GM21786 (cell line): Measurements from ENCODE around the gene ELMO1.
A peak's percentile ranks its signal among the peaks of the same experiment; 100 is the strongest.

ENCODE experiments used
- ATAC-seq: cut with Tn5 transposase; IDR thresholded peaks from one replicate; pipeline ENCODE4 v1.9.1; 2021; ENCODE audit not compliant: unreplicated experiment

ELMO1 gene

DNA sequence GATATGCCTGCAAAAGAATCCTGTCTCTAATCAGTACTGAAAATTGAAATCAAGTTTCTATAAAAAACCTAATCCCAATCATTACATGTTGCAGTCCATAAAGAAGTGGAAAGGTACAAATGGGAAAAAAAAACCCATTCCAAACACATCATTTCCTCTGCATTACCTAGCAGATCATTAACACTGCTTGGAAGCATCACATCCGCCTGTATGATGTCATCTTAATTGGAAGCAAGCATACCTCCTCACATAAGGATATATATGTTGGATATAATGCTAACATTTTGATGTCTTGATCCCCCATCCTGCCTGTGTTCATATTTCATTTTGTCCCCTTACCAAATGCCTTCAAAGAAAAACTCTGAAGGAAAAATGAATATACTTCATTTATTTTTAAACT lies 483.0 kb downstream of the ELMO1 start:
- no peak for ATAC-seq

DNA sequence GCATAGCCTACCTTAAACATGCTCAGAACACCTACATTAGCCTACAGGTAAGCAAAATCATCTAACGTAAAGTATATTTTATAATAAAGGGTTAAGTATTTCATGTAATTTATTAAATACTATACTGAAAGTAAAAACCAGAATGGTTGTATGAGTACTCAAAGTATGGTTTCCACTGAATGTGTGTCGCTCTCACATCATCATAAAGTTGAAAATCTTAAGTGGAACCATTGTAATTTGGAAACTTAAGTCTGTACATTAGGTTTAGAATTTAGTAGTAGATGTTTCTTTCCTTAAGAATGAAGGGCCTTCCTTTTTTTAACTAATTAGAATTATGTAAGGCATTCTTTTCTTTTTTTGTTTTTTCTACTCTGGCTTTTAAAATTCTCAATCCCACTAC lies 484.4 kb downstream of the ELMO1 start:
- ATAC-seq: no peak

GRCh38 chr7:36962367-36962766 lies 486.3 kb downstream of the ELMO1 start:
- no peak for ATAC-seq

- ATAC-seq: no peak
Measured at GRCh38 chr7:36961693-36962092, 487.0 kb downstream of the ELMO1 start.

GRCh38 chr7:36961097-36961496 lies 487.6 kb downstream of the ELMO1 start:
- no peak for ATAC-seq

DNA sequence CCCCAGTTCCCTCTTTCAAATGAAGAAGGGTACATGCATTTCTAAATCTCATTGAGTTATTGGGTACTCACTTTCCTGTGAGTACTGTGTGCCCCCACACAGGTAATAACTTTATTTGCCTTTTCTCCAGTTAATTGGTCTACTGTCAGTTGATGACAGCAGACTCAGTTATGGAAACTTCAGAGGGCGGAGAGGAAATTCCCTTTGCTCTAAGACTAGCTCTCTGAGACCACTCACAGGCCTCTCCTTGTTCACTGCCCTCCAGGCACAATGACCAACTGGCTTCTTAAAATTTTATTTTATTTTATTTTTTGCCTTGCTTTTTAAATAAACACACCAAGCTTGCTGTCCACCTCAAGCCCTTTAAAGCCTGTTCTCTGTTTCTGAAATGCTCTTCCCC lies 488.6 kb downstream of the ELMO1 start:
- no peak for ATAC-seq

DNA sequence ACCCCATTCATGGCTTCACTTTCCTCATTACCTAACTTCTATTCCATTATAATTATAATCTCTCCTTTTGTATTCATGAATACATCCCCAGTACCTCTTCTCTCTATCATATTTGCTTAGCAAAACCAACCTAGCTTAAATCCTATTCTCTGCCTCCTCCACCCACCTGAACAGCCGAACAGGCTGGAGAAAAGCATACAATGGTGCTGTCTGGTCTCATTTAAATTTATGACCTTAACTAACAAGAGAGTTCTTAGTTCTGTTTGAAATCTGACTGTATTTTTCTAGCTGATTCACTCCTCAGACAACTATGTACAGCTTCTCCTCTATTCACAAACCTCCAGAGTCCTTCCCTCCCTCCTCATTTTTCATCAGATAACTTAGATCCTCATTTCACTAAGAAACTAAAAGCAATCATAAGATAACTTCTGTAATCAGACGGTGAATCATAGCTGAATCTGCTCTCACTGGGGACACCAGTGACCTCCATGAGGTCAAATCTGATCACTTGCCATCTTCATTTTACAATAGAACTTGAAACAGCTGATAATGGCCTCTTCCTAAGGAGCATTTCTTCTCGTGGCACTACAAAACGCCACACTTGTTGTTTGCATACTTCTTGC lies 490.4 kb downstream of the ELMO1 start:
- ATAC-seq: no peak

DNA sequence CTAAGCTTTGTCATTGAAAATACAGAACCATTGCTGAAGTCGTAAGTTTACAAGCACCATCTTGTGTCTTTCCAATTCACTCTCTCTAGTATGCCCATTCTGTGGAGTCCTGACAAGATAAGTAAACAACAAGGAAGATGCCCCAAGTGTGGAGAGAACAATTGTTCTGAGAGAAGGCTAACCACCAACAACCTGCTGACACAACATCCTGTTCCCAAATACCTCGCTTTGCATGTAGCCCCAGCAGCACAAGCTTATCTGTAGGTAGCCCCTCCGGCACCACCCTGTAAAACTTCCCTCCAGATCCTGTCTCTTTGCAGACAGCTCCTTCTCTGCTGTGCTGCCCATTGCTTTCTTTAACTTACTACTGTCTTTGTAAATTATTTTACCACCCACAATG lies 491.0 kb downstream of the ELMO1 start:
- no peak for ATAC-seq

DNA sequence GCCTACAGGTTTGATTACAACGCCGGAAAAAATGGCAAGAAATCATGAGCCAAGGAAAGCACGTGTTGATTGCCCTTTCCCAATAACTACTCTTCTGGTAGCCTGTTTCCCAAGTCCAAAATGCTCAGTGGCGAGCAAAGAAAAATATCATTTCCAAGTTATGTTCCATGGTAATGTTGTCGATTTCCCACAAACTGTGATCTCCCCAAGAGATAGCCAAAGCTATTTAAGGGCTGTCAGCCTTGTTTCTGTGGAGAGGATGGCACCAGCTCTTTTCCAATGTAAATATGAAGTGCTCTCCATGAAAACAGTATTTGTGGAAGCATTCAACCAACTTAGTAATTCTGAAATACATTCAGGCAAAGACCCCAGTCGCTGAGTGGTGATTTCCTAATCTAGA lies 491.9 kb downstream of the ELMO1 start:
- ATAC-seq: no peak

DNA sequence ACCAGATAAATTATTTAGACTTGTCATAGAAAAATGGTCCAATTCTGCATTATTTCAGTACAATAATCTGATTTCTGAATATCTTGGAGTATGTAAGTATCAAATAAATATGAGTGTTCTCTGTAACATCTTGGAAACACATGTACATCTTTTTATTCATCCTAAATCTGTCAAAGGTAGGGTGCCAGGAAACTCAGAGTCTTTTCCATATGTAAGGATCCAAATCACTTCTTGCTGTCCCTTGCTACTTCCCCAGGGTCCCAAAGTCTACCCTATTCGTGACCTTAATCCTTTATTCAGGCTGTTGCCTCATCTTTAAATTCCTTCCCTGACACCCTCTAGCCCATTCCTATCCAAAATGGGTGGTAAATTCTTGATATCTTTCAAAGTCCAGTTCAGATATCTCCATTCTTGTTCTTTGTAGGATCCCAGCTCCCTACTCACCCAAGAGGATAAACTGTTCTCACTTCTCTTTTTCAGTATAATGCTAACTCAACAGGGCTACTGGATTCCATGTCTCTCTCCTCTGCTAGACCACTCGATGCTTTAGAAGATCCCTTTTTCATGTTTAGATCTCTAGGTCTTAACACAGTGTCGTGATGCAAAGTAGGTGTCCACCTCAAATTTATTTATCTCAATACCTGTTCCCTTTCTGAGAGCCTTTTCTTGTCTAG lies 493.1 kb downstream of the ELMO1 start:
- no peak for ATAC-seq

- ATAC-seq: peak; percentile 94
Measured at GRCh38 chr7:36951257-36951697, 497.4 kb downstream of the ELMO1 start.

GRCh38 chr7:36949711-36950600 lies 498.7 kb downstream of the ELMO1 start:
- no peak for ATAC-seq

DNA sequence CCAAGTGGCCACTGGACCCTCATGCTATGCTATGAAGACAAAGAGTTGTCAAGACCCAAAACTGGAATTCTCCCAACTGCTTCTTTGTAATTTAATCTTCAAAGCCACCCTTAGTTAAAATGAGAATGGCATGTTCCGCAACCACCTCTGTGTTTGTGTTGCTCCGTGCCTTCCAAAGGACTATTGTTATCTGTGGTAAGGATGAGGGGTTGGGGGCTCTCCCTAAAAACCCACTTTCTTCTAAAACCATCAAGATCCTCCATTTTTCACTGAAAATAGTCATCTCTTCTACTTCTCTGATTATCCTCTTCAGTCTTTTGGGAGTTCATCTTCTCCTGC lies 502.3 kb downstream of the ELMO1 start:
- ATAC-seq: no peak

DNA sequence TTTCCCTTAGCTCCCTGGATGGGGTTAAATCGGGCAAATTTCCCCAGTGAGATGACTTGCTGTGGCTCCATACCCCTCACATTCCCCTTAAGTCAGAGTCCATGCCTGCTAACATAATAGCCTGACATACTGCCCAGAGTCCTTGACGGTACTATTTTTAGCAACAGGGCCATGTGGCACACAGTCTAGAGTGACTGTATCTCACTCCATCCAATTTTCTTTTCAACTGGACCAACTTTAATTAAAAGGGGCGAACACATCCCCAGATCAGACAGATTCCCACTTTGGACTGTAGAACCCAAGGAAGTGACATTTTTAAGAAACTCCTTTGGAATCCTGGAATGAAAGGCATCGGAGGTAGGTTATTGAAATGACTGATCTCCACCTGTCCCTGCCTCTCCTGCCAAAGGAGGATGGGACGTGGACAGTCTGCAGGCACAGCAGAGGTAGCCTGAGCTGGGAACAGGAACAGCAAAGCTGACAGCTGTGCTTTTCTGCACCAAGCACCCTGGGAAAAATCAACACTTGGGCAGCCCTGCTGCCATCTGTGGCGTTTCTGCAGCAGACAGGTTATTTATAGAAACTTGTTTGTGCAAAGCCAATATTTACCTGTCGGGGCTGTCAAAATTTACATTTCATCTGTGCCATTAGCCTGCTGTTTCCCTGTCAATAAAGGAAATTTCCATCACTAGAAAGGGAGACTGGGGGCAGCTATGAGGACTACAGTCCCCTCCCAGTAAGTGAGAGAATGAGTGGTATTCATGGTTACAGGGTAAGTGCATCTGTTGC lies 502.9 kb downstream of the ELMO1 start:
- ATAC-seq: no peak

DNA sequence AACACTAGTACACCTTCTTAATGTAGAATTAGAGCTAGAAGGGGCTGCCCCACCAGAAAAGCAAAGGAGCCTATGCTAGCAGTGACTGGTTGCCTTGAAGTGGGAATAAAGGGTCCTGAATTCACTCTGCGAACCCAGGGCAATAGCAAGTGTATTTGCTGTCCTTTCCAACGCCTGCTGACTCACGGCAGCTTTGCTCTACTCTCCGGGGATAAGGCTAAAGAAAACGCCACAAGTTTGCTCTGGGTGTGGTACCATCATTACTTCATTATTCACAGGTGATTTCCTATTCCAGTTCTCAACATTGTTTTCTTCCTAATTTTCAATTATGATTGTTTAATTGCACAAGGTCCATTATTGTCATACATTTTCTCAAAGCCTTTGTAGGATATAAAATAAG lies 503.8 kb downstream of the ELMO1 start:
- no peak for ATAC-seq

DNA sequence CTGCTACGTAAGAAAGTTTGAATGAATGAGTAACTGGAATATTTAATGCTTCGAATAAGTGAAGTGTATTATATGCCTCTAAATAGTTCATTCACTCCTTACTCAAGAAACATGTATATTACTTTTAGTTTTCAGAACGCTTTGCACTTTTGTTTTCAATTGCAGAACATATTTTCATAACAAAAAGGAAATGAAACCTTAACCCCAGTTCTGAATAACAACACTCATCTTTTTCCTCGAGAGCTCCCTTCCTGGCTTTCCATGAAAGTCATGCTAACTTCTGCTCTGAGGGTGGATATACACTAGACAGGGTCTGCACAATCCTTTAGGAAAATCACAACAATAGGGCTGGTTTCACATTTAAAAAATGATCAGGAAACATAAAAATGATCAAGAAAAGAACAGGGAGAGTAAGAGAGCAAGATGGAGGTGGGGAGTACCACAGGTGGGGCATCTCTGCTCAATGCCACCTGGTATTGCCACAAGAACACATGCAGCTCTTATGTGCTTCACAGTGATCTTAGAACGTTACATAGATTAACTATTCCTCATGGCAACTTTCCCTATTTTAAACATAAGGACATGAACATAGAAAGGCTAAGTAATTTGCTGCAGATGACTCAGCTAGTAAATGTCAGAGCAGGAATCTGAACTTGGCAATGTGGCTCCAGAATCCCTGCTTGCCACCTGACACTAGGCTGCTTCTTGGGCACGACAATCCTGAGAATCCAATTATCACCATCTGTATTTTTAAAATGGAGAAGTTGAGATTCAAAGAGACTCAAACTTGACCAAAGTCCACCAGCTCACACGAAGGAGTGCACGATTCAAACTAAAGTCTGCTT lies 504.9 kb downstream of the ELMO1 start:
- peak; percentile 73 for ATAC-seq

- ATAC-seq: no peak
Measured at GRCh38 chr7:36942955-36943354, 505.7 kb downstream of the ELMO1 start.

DNA sequence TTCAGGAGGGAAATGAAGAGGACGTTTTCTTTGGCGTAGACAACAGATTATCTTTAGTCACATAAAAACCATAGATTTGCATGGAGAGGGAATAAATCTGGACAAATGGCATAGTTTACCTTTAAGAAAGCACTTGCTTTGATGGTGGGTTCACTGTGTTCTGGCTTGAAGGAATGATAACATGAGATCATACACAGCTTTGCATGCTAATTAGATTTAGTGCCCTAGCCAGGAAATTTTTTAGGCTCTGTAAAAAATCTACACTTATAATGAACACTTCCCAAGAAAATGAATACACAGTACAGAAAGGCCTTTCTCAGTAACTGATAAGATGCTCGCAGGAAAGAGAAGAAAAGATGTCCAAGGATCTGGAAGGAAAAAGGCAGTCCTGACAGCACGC lies 506.1 kb downstream of the ELMO1 start:
- no peak for ATAC-seq

GRCh38 chr7:36942025-36942424 lies 506.6 kb downstream of the ELMO1 start:
- ATAC-seq: no peak

- no peak for ATAC-seq
Measured at GRCh38 chr7:36941359-36941758, 507.3 kb downstream of the ELMO1 start.
